ENCODE data around the gene SEMA6D.

The SEMA6D gene

DNA sequence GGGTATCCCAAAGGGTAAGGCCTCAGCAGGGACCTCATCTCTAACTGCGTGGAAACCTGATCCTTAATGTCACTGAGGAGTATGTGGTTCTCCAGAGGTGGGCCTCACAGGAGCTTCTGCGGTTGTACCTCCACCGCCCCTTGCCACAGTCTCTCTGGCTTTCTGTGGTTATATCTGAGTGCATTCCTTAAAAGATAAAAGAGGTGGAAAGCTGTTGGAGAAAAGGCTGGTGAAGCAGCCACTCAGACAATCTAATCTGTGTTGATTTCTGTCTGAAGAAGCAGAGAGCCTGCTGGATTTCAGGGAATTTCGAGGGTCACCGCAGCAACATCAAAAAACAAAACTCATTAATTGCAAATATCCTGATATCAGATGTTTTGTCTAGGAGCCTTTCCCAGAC, 51.4 kb downstream of the SEMA6D start:
- Histone ChIP-seq H3K4me2 (ENCODE audit: insufficient read depth, low read length) (no peak overlapping the region), H3K9ac (ENCODE audit: low read depth, low read length) (no peak overlapping the region), H3K27me3 (ENCODE audit: insufficient read depth, low read length, poor library complexity) (no peaks in the 10 kb centered on the region), H3K27ac (ENCODE audit: low read length) (no peak overlapping the region), H3K79me2 (ENCODE audit: insufficient read depth, low read length) (no peaks in the 10 kb centered on the region), H3K36me3 (ENCODE audit: insufficient read depth, low read length) (no peaks in the 10 kb centered on the region), H3K4me3 (ENCODE audit: low read depth in 1 of 2, low read length in 2 of 2) (no peak overlapping the region), H4K20me1 (ENCODE audit: insufficient read depth, low read length) (no peaks in the 10 kb centered on the region), H3K9me3 (ENCODE audit: insufficient read depth, low read length, severe bottlenecking) (no peaks in the 10 kb centered on the region), H2AFZ (ENCODE audit: low read depth, low read length) (no peak overlapping the region), H3K4me1 (ENCODE audit: insufficient read depth, low read length) (no peaks in the 10 kb centered on the region)
- no peak for DNase-seq
- ATAC-seq (ENCODE audit: insufficient read depth, low read depth) = no peak
- TF ChIP-seq EZH2 (IDR thresholded peaks at IDR 0.05; ENCODE audit: borderline replicate concordance, low read depth, low read length, severe bottlenecking) = no peak
- TF ChIP-seq, protein P1, sequence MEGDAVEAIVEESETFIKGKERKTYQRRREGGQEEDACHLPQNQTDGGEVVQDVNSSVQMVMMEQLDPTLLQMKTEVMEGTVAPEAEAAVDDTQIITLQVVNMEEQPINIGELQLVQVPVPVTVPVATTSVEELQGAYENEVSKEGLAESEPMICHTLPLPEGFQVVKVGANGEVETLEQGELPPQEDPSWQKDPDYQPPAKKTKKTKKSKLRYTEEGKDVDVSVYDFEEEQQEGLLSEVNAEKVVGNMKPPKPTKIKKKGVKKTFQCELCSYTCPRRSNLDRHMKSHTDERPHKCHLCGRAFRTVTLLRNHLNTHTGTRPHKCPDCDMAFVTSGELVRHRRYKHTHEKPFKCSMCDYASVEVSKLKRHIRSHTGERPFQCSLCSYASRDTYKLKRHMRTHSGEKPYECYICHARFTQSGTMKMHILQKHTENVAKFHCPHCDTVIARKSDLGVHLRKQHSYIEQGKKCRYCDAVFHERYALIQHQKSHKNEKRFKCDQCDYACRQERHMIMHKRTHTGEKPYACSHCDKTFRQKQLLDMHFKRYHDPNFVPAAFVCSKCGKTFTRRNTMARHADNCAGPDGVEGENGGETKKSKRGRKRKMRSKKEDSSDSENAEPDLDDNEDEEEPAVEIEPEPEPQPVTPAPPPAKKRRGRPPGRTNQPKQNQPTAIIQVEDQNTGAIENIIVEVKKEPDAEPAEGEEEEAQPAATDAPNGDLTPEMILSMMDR (IDR thresholded peaks at IDR 0.05; ENCODE audit: borderline replicate concordance, extremely low read depth, low read length, poor library complexity, severe bottlenecking) = no peak

DNA sequence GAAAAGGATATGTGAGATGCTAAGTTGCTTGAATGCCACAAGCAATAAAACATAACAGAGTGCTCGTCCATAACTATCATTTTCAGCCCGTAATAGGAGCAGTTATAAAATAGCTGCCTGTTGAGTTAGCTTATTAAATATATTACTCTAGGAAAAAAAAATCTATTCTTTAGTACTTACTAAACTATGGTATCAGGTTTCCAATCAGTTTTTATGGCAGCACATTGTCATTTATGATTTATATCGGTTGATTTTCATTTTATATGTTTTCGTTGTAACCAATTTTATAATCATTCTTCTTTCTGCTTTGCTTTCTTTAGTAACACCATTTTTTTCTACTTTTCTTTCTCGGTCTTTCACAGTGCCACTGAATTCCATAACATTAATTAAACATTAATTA, 51.9 kb downstream of the SEMA6D start:
- ATAC-seq (ENCODE audit: insufficient read depth, low read depth) = no peak
- no peak overlapping the region for H2AFZ ChIP-seq (ENCODE audit: low read depth, low read length)
- no peak for TF ChIP-seq EZH2 (IDR thresholded peaks at IDR 0.05; ENCODE audit: borderline replicate concordance, low read depth, low read length, severe bottlenecking)
- TF ChIP-seq, protein P1 (IDR thresholded peaks at IDR 0.05; ENCODE audit: borderline replicate concordance, extremely low read depth, low read length, poor library complexity, severe bottlenecking) = no peak
- no peaks in the 10 kb centered on the region for H3K4me1 ChIP-seq (ENCODE audit: insufficient read depth, low read length)
- no peak overlapping the region for H3K9ac ChIP-seq (ENCODE audit: low read depth, low read length)
- no peaks in the 10 kb centered on the region for H3K36me3 ChIP-seq (ENCODE audit: insufficient read depth, low read length)
- H4K20me1 ChIP-seq (ENCODE audit: insufficient read depth, low read length) = no peaks in the 10 kb centered on the region
- no peaks in the 10 kb centered on the region for H3K27me3 ChIP-seq (ENCODE audit: insufficient read depth, low read length, poor library complexity)
- H3K4me2 ChIP-seq (ENCODE audit: insufficient read depth, low read length) = no peak overlapping the region
- no peak overlapping the region for H3K4me3 ChIP-seq (ENCODE audit: low read depth in 1 of 2, low read length in 2 of 2)
- H3K79me2 ChIP-seq (ENCODE audit: insufficient read depth, low read length) = no peaks in the 10 kb centered on the region
- H3K9me3 ChIP-seq (ENCODE audit: insufficient read depth, low read length, severe bottlenecking) = no peaks in the 10 kb centered on the region
- no peak for DNase-seq
- H3K27ac ChIP-seq (ENCODE audit: low read length) = no peak overlapping the region

DNA sequence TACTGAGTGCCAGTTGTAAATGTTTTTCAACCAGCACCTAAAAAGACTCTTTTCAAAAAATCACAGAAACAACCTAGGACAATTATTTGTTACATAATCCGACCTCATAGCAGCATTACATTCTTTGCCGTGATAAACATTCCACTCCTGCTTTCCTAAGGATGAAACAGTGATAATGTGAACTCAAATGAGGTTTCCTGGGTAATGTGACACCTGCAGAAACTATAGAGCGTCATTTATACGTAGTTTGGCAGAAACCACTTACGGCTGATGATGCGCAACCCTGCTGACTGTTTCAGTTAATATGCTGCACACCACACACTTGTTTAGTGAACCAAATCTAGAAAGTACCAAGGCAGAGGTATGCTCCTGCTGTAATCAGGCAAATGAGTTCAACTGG, 55.8 kb downstream of the SEMA6D start:
- DNase-seq (no peak), ATAC-seq (ENCODE audit: insufficient read depth, low read depth) (no peak)
- Histone ChIP-seq H3K9ac (ENCODE audit: low read depth, low read length) (no peak overlapping the region), H3K4me3 (ENCODE audit: low read depth in 1 of 2, low read length in 2 of 2) (no peak overlapping the region), H3K4me2 (ENCODE audit: insufficient read depth, low read length) (no peak overlapping the region), H4K20me1 (ENCODE audit: insufficient read depth, low read length) (no peaks in the 10 kb centered on the region), H3K27ac (ENCODE audit: low read length) (no peak overlapping the region), H3K36me3 (ENCODE audit: insufficient read depth, low read length) (no peaks in the 10 kb centered on the region), H3K9me3 (ENCODE audit: insufficient read depth, low read length, severe bottlenecking) (no peaks in the 10 kb centered on the region), H3K27me3 (ENCODE audit: insufficient read depth, low read length, poor library complexity) (no peaks in the 10 kb centered on the region), H3K4me1 (ENCODE audit: insufficient read depth, low read length) (no peaks in the 10 kb centered on the region), H3K79me2 (ENCODE audit: insufficient read depth, low read length) (no peaks in the 10 kb centered on the region), H2AFZ (ENCODE audit: low read depth, low read length) (no peak overlapping the region)
- TF ChIP-seq EZH2 (IDR thresholded peaks at IDR 0.05; ENCODE audit: borderline replicate concordance, low read depth, low read length, severe bottlenecking) = no peak
- TF ChIP-seq, protein P1 (IDR thresholded peaks at IDR 0.05; ENCODE audit: borderline replicate concordance, extremely low read depth, low read length, poor library complexity, severe bottlenecking) = no peak

DNA sequence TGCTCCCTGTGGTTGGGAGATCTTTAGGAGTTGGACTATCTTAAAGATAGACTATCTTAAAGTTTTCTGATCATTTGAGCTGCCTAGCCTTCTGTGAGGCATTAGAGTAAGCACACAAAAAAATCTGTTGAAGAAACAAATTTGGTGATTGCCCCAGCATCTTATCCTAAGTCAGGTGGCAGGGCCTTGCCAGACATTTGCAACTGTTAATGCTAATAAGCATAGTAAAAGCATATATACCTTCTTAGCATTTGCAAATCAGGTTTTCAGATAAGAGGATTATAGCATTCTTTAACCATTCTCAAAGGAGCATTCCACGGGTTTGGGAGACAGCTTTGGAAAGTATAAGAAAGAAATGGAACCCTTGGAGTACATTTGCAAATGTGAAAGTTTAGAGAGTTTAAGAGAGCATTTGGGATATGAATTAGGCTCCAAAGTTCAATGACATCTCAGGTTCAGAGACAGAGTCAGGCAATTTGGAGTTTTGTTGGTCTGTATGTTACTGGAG, 61.0 kb downstream of the SEMA6D start:
- no peaks in the 10 kb centered on the region for H3K9me3 ChIP-seq (ENCODE audit: insufficient read depth, low read length, severe bottlenecking)
- no peak for ATAC-seq (ENCODE audit: insufficient read depth, low read depth)
- no peak overlapping the region for H3K4me2 ChIP-seq (ENCODE audit: insufficient read depth, low read length)
- H3K9ac ChIP-seq (ENCODE audit: low read depth, low read length) = no peak overlapping the region
- no peaks in the 10 kb centered on the region for H4K20me1 ChIP-seq (ENCODE audit: insufficient read depth, low read length)
- no peaks in the 10 kb centered on the region for H3K36me3 ChIP-seq (ENCODE audit: insufficient read depth, low read length)
- no peaks in the 10 kb centered on the region for H3K4me1 ChIP-seq (ENCODE audit: insufficient read depth, low read length)
- TF ChIP-seq, protein P1 (IDR thresholded peaks at IDR 0.05; ENCODE audit: borderline replicate concordance, extremely low read depth, low read length, poor library complexity, severe bottlenecking) = no peak
- no peak for TF ChIP-seq EZH2 (IDR thresholded peaks at IDR 0.05; ENCODE audit: borderline replicate concordance, low read depth, low read length, severe bottlenecking)
- no peaks in the 10 kb centered on the region for H3K79me2 ChIP-seq (ENCODE audit: insufficient read depth, low read length)
- H3K27me3 ChIP-seq (ENCODE audit: insufficient read depth, low read length, poor library complexity) = no peaks in the 10 kb centered on the region
- no peak overlapping the region for H3K27ac ChIP-seq (ENCODE audit: low read length)
- DNase-seq = no peak
- H3K4me3 ChIP-seq (ENCODE audit: low read depth in 1 of 2, low read length in 2 of 2) = no peak overlapping the region
- H2AFZ ChIP-seq (ENCODE audit: low read depth, low read length) = no peak overlapping the region

Measured in DND-41 (cell line).